DOHH2 (cell line): ENCODE measurements around the gene VSNL1.

ENCODE experiments used
- H3F3A ChIP-seq: fragments of 200-600 bp; sonication (generic), shearing (Covaris generic); 2 replicates; pipeline ENCODE4 v1.6.0; 2016; ENCODE audit warnings: antibody characterized with exemption, mild to moderate bottlenecking; ENCODE audit not compliant: control insufficient read depth, insufficient read depth
- H3K27ac ChIP-seq: fragments of 200-600 bp; sonication (generic); 2 replicates; pipeline ENCODE4 v1.5.1; 2014; ENCODE audit warnings: low read depth, mild to moderate bottlenecking, low read length, moderate library complexity
- H3K27me3 ChIP-seq: fragments of 200-600 bp; sonication (generic); 2 replicates; pipeline ENCODE4 v1.6.1; 2014; ENCODE audit warnings: mild to moderate bottlenecking, low read length, mixed read lengths; ENCODE audit not compliant: control insufficient read depth
- H3K36me3 ChIP-seq: fragments of 200-600 bp; sonication (generic); 2 replicates; pipeline ENCODE4 v1.6.1; 2014; ENCODE audit warnings: mild to moderate bottlenecking, low read length, moderate library complexity, mixed read lengths; ENCODE audit not compliant: control insufficient read depth
- H3K4me1 ChIP-seq: fragments of 200-600 bp; sonication (generic); 2 replicates; pipeline ENCODE4 v1.6.1; 2014; ENCODE audit warnings: mild to moderate bottlenecking, low read length, mixed read lengths; ENCODE audit not compliant: control insufficient read depth
- H3K4me2 ChIP-seq: fragments of 200-600 bp; sonication (generic); 2 replicates; pipeline ENCODE4 v1.6.0; 2014; ENCODE audit warnings: mild to moderate bottlenecking, low read length, moderate library complexity
- H3K4me3 ChIP-seq: fragments of 200-600 bp; sonication (generic); 2 replicates; pipeline ENCODE4 v1.5.1; 2014; ENCODE audit warnings: mild to moderate bottlenecking, low read length, mixed read lengths
- H3K79me2 ChIP-seq: fragments of 200-600 bp; sonication (generic); 2 replicates; pipeline ENCODE4 v1.6.1; 2014; ENCODE audit warnings: mild to moderate bottlenecking, low read length, mixed read lengths; ENCODE audit not compliant: control insufficient read depth
- H3K9me2 ChIP-seq: fragments of 200-600 bp; sonication (generic); replicated peaks from 2 replicates; pipeline ENCODE4 v1.6.1; 2014; ENCODE audit warnings: mild to moderate bottlenecking, low read length, mixed read lengths; ENCODE audit not compliant: control insufficient read depth
- H3K9me3 ChIP-seq: fragments of 200-600 bp; sonication (generic); 2 replicates; pipeline ENCODE4 v1.6.1; 2014; ENCODE audit warnings: antibody characterized with exemption, low read length, mixed read lengths; ENCODE audit not compliant: control insufficient read depth, insufficient read depth
- H4K20me1 ChIP-seq: fragments of 200-600 bp; sonication (generic); 2 replicates; pipeline ENCODE4 v1.6.0; 2014; ENCODE audit warnings: low read depth, mild to moderate bottlenecking, antibody characterized with exemption, low read length, moderate library complexity; ENCODE audit not compliant: control insufficient read depth, insufficient read depth
- EZH2phosphoT487 ChIP-seq: fragments of 200-600 bp; sonication (generic); IDR thresholded peaks from 2 replicates; pipeline ENCODE4 v1.6.1; 2017; ENCODE audit warnings: borderline replicate concordance, mild to moderate bottlenecking, antibody characterized with exemption, low read length, moderate library complexity, mixed read lengths
- TF ChIP-seq, protein P1 (sequence below): fragments of 200-600 bp; sonication (generic); IDR thresholded peaks from one replicate; pipeline ENCODE4 v1.5.1; 2014; ENCODE audit warnings: antibody characterized with exemption, mild to moderate bottlenecking, low read depth, low read length; ENCODE audit not compliant: poor library complexity, severe bottlenecking

VSNL1 gene

DNA sequence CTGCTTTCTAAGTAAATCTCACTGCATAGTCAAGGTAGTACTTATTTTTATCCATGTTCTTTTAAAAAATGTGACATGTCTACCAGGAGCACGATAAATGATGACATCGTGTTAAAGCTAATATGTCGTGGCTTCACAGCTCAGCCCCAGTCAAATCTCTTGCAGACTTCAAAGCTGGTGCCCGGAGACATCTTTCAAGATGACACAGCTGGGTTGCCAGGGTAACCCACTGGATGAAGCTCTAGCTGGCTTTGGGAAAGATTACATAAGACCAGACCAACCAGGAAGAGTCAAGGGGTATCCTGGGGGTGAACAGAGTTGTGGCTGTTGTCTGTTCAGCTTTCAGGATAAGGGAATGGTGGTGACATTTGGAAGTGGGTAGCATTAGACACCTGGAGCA, 67.8 kb downstream of the VSNL1 start:
- Histone ChIP-seq H4K20me1 (no peaks in the 10 kb centered on the region), H3K4me2 (no peak overlapping the region), H3K4me3 (no peak overlapping the region), H3F3A (no peaks in the 10 kb centered on the region), H3K4me1 (no peaks in the 10 kb centered on the region), H3K36me3 (no peaks in the 10 kb centered on the region), H3K9me3 (no peaks in the 10 kb centered on the region), H3K9me2 (no peaks in the 10 kb centered on the region), H3K27ac (no peak overlapping the region), H3K79me2 (no peaks in the 10 kb centered on the region), H3K27me3 (no peaks in the 10 kb centered on the region)
- no peak for TF ChIP-seq EZH2phosphoT487
- TF ChIP-seq, protein P1, sequence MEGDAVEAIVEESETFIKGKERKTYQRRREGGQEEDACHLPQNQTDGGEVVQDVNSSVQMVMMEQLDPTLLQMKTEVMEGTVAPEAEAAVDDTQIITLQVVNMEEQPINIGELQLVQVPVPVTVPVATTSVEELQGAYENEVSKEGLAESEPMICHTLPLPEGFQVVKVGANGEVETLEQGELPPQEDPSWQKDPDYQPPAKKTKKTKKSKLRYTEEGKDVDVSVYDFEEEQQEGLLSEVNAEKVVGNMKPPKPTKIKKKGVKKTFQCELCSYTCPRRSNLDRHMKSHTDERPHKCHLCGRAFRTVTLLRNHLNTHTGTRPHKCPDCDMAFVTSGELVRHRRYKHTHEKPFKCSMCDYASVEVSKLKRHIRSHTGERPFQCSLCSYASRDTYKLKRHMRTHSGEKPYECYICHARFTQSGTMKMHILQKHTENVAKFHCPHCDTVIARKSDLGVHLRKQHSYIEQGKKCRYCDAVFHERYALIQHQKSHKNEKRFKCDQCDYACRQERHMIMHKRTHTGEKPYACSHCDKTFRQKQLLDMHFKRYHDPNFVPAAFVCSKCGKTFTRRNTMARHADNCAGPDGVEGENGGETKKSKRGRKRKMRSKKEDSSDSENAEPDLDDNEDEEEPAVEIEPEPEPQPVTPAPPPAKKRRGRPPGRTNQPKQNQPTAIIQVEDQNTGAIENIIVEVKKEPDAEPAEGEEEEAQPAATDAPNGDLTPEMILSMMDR = no peak

DNA sequence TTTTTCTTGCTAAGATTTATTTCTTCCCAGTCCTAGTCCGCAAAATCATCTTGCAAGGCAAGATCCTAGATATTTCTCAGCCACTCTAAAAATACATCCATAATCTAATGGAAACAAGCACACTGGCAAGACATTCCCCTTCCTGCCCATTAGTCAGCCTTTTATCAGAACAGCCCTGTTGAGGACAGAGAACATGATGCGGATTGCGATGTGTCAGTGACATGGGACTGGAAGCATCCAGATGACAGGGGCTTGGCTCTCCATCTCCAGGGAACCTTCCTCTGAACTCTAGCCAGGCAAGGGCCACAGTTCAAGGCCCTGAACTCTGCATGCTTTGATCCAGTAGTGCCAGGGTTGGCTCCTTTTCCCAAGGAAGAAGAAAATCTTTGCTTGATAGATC, 70.0 kb downstream of the VSNL1 start:
- no peaks in the 10 kb centered on the region for H3K36me3 ChIP-seq
- TF ChIP-seq EZH2phosphoT487 = no peak
- TF ChIP-seq, protein P1 = no peak
- no peaks in the 10 kb centered on the region for H4K20me1 ChIP-seq
- no peak overlapping the region for H3K27ac ChIP-seq
- H3K27me3 ChIP-seq = no peaks in the 10 kb centered on the region
- H3K79me2 ChIP-seq = no peaks in the 10 kb centered on the region
- H3K4me3 ChIP-seq = no peak overlapping the region
- no peak overlapping the region for H3K4me2 ChIP-seq
- H3K9me3 ChIP-seq = no peaks in the 10 kb centered on the region
- H3F3A ChIP-seq = no peaks in the 10 kb centered on the region
- no peaks in the 10 kb centered on the region for H3K4me1 ChIP-seq
- no peaks in the 10 kb centered on the region for H3K9me2 ChIP-seq

DNA sequence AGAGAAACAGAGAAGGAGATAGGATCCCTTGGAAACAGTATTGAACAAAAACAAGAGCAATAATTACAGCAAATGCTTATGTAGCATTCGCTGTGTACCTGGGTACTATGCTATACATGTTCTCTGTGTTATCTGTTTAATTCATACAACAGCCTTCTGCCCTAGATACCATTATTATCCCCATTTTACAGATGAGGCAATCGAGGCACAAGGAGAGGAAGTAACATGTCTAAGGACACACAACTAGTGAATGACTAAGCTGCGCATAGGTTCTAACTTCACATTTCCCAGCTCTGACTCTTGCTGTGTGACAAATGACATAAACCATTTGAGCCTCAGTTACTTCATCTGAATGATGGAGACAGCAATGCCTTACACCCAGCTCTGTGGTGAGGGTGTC, 70.5 kb downstream of the VSNL1 start:
- Histone ChIP-seq H3K79me2 (no peaks in the 10 kb centered on the region), H3K4me3 (no peak overlapping the region), H3F3A (no peaks in the 10 kb centered on the region), H3K27me3 (no peaks in the 10 kb centered on the region), H3K4me2 (no peak overlapping the region), H3K9me2 (no peaks in the 10 kb centered on the region), H3K4me1 (no peaks in the 10 kb centered on the region), H3K36me3 (no peaks in the 10 kb centered on the region), H3K27ac (no peak overlapping the region), H4K20me1 (no peaks in the 10 kb centered on the region), H3K9me3 (no peaks in the 10 kb centered on the region)
- TF ChIP-seq EZH2phosphoT487 = no peak
- TF ChIP-seq, protein P1 = no peak
